Prostate gland (tissue), 2 donors: ENCODE results near the gene PDE4D.

Experiments
- POLR2AphosphoS5 ChIP-seq: sonication (generic); formaldehyde crosslinking; IDR thresholded peaks from one replicate; pipeline ENCODE4 v1.6.1; 2017; ENCODE audit warnings: antibody characterized with exemption
- TF ChIP-seq, protein P1 (sequence below), 4 experiments: fragments of 200-600 bp in 2 of 4; fragments of 450-650 bp in 2 of 4; sonication (generic) in 2 of 4; IDR thresholded peaks; 1 replicate in 3 of 4; 2 replicates in 1 of 4; pipeline ENCODE4 v1.5.1; 2016 to 2019; ENCODE audit warnings: antibody characterized with exemption in 4 of 4, mild to moderate bottlenecking in 2 of 4, moderate library complexity in 2 of 4

DNA sequence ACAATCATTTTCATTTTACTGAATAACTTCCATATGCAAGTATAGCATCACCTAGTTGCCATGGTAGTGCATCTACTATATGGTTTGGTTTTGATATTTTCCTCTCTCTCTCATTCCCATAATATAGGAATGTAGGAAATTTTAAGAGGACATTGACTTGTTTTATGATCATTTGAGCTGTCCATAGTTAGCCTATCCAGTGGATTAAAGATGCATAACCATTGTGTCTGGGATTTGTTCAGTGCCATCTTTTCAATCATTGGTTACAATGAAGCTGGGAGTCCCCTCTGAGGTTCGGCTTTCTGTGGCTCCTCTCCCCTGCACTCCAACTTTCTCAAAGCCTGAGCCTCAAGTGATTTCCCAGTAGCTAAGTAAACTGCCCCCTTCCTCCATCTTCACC is 852.2 kb downstream of the PDE4D start:
- no peak for TF ChIP-seq POLR2AphosphoS5
- TF ChIP-seq, protein P1, sequence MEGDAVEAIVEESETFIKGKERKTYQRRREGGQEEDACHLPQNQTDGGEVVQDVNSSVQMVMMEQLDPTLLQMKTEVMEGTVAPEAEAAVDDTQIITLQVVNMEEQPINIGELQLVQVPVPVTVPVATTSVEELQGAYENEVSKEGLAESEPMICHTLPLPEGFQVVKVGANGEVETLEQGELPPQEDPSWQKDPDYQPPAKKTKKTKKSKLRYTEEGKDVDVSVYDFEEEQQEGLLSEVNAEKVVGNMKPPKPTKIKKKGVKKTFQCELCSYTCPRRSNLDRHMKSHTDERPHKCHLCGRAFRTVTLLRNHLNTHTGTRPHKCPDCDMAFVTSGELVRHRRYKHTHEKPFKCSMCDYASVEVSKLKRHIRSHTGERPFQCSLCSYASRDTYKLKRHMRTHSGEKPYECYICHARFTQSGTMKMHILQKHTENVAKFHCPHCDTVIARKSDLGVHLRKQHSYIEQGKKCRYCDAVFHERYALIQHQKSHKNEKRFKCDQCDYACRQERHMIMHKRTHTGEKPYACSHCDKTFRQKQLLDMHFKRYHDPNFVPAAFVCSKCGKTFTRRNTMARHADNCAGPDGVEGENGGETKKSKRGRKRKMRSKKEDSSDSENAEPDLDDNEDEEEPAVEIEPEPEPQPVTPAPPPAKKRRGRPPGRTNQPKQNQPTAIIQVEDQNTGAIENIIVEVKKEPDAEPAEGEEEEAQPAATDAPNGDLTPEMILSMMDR (IDR thresholded peaks at IDR 0.05) = no peak
